SK-N-SH treated with all-trans-retinoic acid at 6 μM for 48 hours (cell line): Measurements from ENCODE around the gene RGS6.

Source experiments
- ATAC-seq: fragments of 200-7000 bp; cut with Tn5 transposase; 3 replicates; pipeline ENCODE4 v1.9.1; 2020; ENCODE audit warnings: mild to moderate bottlenecking, moderate library complexity
- ARNTL ChIP-seq: fragments of 450-650 bp; formaldehyde crosslinking; IDR thresholded peaks from 2 replicates; pipeline ENCODE4 v1.5.0; 2020; ENCODE audit warnings: low read depth, mild to moderate bottlenecking, moderate library complexity, borderline replicate concordance
- BACH2 ChIP-seq: fragments of 250-450 bp; sonication (Bioruptor Pico); IDR thresholded peaks from 2 replicates; pipeline ENCODE4 v1.9.0; 2021; ENCODE audit warnings: mild to moderate bottlenecking, borderline replicate concordance
- CSDC2 ChIP-seq: fragments of 250-450 bp; sonication (Bioruptor Pico); IDR thresholded peaks from 2 replicates; pipeline ENCODE4 v1.5.0; 2020; ENCODE audit warnings: mild to moderate bottlenecking, moderate library complexity
- ESRRG ChIP-seq: fragments of 250-450 bp; sonication (Bioruptor Pico); IDR thresholded peaks from 2 replicates; pipeline ENCODE4 v1.6.1; 2021; ENCODE audit warnings: mild to moderate bottlenecking
- GLIS3 ChIP-seq: fragments of 250-450 bp; sonication (Bioruptor Pico); IDR thresholded peaks from 2 replicates; pipeline ENCODE4 v1.5.0; 2020; ENCODE audit warnings: mild to moderate bottlenecking, moderate library complexity
- OSR1 ChIP-seq: fragments of 250-450 bp; sonication (Bioruptor Pico); IDR thresholded peaks from 2 replicates; pipeline ENCODE4 v1.8.0; 2022; ENCODE audit warnings: moderate library complexity, mild to moderate bottlenecking, inconsistent platforms
- PPARA ChIP-seq: fragments of 250-450 bp; sonication (Bioruptor Pico); IDR thresholded peaks from 2 replicates; pipeline ENCODE4 v1.5.0; 2020; ENCODE audit warnings: mild to moderate bottlenecking, borderline replicate concordance
- RARB ChIP-seq: fragments of 250-450 bp; sonication (Bioruptor Pico); IDR thresholded peaks from 2 replicates; pipeline ENCODE4 v1.8.0; 2021; ENCODE audit warnings: mild to moderate bottlenecking, moderate library complexity
- TCF4 ChIP-seq: fragments of 250-450 bp; sonication (Bioruptor Pico); IDR thresholded peaks from 2 replicates; pipeline ENCODE4 v1.8.0; 2021; ENCODE audit warnings: mild to moderate bottlenecking, moderate library complexity, borderline replicate concordance
- TOX ChIP-seq: fragments of 250-450 bp; sonication (Bioruptor Pico); IDR thresholded peaks from 2 replicates; pipeline ENCODE4 v1.8.0; 2021; ENCODE audit warnings: mild to moderate bottlenecking, moderate library complexity, borderline replicate concordance
- ZC3H10 ChIP-seq: fragments of 250-450 bp; sonication (Bioruptor Pico); IDR thresholded peaks from 2 replicates; pipeline ENCODE4 v1.5.1; 2021; ENCODE audit warnings: mild to moderate bottlenecking, moderate library complexity
- ZFP3 ChIP-seq: fragments of 250-450 bp; sonication (Bioruptor Pico); IDR thresholded peaks from 2 replicates; pipeline ENCODE4 v1.5.0; 2020; ENCODE audit warnings: mild to moderate bottlenecking, moderate library complexity
- ZFP30 ChIP-seq: fragments of 450-650 bp; formaldehyde crosslinking; IDR thresholded peaks from 2 replicates; pipeline ENCODE4 v1.5.0; 2022; ENCODE audit warnings: mild to moderate bottlenecking, moderate library complexity
- ZNF565 ChIP-seq: fragments of 450-650 bp; formaldehyde crosslinking; conservative IDR thresholded peaks from 2 replicates; pipeline ENCODE4 v1.5.0; 2020; ENCODE audit warnings: low read depth, mild to moderate bottlenecking, moderate library complexity
- ZNF70 ChIP-seq: fragments of 450-650 bp; formaldehyde crosslinking; IDR thresholded peaks from 2 replicates; pipeline ENCODE4 v1.5.0; 2020; ENCODE audit warnings: mild to moderate bottlenecking, moderate library complexity
- TF ChIP-seq, protein P1 (sequence below): fragments of 250-450 bp; sonication (Bioruptor Pico); IDR thresholded peaks from 2 replicates; pipeline ENCODE4 v1.5.0; 2020; ENCODE audit warnings: mild to moderate bottlenecking, moderate library complexity
- TF ChIP-seq, protein P2 (sequence below): fragments of 250-450 bp; sonication (Bioruptor Pico); IDR thresholded peaks from 2 replicates; pipeline ENCODE4 v1.8.0; 2020; ENCODE audit warnings: mild to moderate bottlenecking, moderate library complexity, borderline replicate concordance
- TF ChIP-seq, protein P3 (sequence below): fragments of 250-450 bp; sonication (Bioruptor Pico); IDR thresholded peaks from 2 replicates; pipeline ENCODE4 v1.5.1; 2021; ENCODE audit warnings: mild to moderate bottlenecking, moderate library complexity
- TF ChIP-seq, protein P4 (sequence below): fragments of 250-450 bp; sonication (Bioruptor Pico); IDR thresholded peaks from 2 replicates; pipeline ENCODE4 v1.8.0; 2021; ENCODE audit warnings: low read depth, mild to moderate bottlenecking, moderate library complexity, borderline replicate concordance
- TF ChIP-seq, protein P5 (sequence below): fragments of 250-450 bp; sonication (Bioruptor Pico); IDR thresholded peaks from 2 replicates; pipeline ENCODE4 v1.5.1; 2020; ENCODE audit warnings: low read depth, mild to moderate bottlenecking, moderate library complexity

The RGS6 gene

DNA sequence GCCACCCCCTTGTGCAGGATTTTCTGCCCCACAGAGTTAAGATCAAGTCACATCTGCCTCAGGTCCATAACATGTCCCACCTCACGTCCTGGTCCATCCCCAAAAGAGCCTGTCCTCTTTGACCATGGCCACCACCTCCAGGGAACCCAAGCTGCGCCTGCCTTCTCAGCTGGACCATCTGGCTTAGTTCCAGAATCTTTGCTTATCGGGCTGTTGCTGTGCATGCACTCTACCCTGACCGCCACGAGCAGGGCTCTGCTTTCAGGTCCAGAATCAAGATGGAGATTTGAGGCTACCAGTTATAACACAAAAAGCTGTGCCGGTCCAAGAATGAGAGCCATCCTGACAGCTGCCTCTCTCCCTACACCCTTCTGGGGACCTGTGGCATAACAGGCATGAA lies 635.0 kb downstream of the RGS6 start:
- ATAC-seq: no peak
- TF ChIP-seq BACH2 (CRISPR knock-in tag): no peak
- TF ChIP-seq, protein P1, sequence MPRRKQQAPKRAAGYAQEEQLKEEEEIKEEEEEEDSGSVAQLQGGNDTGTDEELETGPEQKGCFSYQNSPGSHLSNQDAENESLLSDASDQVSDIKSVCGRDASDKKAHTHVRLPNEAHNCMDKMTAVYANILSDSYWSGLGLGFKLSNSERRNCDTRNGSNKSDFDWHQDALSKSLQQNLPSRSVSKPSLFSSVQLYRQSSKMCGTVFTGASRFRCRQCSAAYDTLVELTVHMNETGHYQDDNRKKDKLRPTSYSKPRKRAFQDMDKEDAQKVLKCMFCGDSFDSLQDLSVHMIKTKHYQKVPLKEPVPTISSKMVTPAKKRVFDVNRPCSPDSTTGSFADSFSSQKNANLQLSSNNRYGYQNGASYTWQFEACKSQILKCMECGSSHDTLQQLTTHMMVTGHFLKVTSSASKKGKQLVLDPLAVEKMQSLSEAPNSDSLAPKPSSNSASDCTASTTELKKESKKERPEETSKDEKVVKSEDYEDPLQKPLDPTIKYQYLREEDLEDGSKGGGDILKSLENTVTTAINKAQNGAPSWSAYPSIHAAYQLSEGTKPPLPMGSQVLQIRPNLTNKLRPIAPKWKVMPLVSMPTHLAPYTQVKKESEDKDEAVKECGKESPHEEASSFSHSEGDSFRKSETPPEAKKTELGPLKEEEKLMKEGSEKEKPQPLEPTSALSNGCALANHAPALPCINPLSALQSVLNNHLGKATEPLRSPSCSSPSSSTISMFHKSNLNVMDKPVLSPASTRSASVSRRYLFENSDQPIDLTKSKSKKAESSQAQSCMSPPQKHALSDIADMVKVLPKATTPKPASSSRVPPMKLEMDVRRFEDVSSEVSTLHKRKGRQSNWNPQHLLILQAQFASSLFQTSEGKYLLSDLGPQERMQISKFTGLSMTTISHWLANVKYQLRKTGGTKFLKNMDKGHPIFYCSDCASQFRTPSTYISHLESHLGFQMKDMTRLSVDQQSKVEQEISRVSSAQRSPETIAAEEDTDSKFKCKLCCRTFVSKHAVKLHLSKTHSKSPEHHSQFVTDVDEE (CRISPR knock-in tag): no peak
- TF ChIP-seq, protein P2, sequence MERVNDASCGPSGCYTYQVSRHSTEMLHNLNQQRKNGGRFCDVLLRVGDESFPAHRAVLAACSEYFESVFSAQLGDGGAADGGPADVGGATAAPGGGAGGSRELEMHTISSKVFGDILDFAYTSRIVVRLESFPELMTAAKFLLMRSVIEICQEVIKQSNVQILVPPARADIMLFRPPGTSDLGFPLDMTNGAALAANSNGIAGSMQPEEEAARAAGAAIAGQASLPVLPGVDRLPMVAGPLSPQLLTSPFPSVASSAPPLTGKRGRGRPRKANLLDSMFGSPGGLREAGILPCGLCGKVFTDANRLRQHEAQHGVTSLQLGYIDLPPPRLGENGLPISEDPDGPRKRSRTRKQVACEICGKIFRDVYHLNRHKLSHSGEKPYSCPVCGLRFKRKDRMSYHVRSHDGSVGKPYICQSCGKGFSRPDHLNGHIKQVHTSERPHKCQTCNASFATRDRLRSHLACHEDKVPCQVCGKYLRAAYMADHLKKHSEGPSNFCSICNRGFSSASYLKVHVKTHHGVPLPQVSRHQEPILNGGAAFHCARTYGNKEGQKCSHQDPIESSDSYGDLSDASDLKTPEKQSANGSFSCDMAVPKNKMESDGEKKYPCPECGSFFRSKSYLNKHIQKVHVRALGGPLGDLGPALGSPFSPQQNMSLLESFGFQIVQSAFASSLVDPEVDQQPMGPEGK (CRISPR knock-in tag): no peak
- no peak for TF ChIP-seq ZNF70 (CRISPR knock-in tag)
- TF ChIP-seq ZFP3 (CRISPR knock-in tag): no peak
- TF ChIP-seq, protein P3, sequence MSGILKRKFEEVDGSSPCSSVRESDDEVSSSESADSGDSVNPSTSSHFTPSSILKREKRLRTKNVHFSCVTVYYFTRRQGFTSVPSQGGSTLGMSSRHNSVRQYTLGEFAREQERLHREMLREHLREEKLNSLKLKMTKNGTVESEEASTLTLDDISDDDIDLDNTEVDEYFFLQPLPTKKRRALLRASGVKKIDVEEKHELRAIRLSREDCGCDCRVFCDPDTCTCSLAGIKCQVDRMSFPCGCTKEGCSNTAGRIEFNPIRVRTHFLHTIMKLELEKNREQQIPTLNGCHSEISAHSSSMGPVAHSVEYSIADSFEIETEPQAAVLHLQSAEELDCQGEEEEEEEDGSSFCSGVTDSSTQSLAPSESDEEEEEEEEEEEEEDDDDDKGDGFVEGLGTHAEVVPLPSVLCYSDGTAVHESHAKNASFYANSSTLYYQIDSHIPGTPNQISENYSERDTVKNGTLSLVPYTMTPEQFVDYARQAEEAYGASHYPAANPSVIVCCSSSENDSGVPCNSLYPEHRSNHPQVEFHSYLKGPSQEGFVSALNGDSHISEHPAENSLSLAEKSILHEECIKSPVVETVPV (CRISPR knock-in tag): no peak
- TF ChIP-seq, protein P4, sequence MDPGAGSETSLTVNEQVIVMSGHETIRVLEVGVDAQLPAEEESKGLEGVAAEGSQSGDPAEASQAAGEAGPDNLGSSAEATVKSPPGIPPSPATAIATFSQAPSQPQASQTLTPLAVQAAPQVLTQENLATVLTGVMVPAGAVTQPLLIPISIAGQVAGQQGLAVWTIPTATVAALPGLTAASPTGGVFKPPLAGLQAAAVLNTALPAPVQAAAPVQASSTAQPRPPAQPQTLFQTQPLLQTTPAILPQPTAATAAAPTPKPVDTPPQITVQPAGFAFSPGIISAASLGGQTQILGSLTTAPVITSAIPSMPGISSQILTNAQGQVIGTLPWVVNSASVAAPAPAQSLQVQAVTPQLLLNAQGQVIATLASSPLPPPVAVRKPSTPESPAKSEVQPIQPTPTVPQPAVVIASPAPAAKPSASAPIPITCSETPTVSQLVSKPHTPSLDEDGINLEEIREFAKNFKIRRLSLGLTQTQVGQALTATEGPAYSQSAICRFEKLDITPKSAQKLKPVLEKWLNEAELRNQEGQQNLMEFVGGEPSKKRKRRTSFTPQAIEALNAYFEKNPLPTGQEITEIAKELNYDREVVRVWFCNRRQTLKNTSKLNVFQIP: no peak
- TF ChIP-seq CSDC2 (CRISPR knock-in tag): no peak
- no peak for TF ChIP-seq GLIS3 (CRISPR knock-in tag)
- TF ChIP-seq ZFP30 (CRISPR knock-in tag): no peak
- TF ChIP-seq ZC3H10 (CRISPR knock-in tag): no peak
- no peak for TF ChIP-seq TOX (CRISPR knock-in tag)
- TF ChIP-seq ZNF565: no peak
- no peak for TF ChIP-seq RARB (CRISPR knock-in tag)
- TF ChIP-seq OSR1 (CRISPR knock-in tag): no peak
- no peak for TF ChIP-seq PPARA (CRISPR knock-in tag)

DNA sequence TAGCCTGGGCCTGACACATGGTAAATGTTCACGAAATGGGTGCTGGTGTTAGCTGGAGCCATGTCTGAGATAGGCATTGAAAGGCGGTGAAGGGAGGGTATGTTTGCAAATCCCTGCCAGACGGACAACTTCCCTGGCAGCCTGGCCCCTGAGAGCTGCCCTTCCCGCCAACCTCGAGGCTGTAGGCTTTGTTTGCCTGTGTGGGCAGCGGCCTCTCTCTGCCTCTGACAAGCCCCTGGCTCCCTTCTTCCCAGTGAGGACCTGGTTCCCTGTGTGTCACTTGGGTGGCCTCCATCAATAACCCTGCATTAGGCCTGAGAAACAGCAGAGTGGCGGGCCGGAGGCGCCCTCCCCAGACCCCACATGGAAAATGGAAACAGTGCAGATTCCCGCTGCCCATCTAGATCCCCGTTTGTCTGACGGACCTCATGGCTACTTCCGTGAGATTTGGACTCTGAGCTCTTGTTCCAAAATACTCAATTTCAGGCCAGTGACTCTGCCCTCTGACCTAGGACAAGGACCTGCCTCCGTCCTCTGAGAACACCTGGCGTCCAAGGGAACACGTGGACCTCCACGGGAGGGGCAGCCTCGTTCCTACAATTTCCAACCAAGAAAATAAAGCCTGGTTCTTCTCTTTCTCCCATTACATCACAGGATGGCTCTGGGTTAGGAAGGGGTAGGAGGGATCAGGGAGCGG lies 636.2 kb downstream of the RGS6 start:
- ATAC-seq: no peak

More for the DNA sequence above, 636.2 kb downstream of the RGS6 start:
- TF ChIP-seq TOX (CRISPR knock-in tag) (no peak), ZFP3 (CRISPR knock-in tag) (no peak), ZFP30 (CRISPR knock-in tag) (no peak), RARB (CRISPR knock-in tag) (no peak), TCF4 (no peak), ARNTL (CRISPR knock-in tag) (no peak), BACH2 (CRISPR knock-in tag) (no peak), ESRRG (CRISPR knock-in tag) (no peak)
- TF ChIP-seq, protein P5, sequence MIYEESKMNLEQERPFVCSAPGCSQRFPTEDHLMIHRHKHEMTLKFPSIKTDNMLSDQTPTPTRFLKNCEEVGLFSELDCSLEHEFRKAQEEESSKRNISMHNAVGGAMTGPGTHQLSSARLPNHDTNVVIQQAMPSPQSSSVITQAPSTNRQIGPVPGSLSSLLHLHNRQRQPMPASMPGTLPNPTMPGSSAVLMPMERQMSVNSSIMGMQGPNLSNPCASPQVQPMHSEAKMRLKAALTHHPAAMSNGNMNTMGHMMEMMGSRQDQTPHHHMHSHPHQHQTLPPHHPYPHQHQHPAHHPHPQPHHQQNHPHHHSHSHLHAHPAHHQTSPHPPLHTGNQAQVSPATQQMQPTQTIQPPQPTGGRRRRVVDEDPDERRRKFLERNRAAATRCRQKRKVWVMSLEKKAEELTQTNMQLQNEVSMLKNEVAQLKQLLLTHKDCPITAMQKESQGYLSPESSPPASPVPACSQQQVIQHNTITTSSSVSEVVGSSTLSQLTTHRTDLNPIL: no peak
- TF ChIP-seq, protein P2 (CRISPR knock-in tag): no peak
